ENCODE measurements around the gene AKAP8. TPM values are rescaled to one million over a fixed set of nuclear protein-coding genes. Genes with fewer than 3 reads are reported as not detected.
A peak's percentile ranks its signal among the peaks of the same experiment; 100 is the strongest.

The AKAP8 gene
- total and polyA plus RNA-seq, 9 of the 15 experiments (the other 6 are each of a cell fraction or from before 2014, with no cell fraction given), result 3.4 to 56.5 (median 15.0) TPM

- TF ChIP-seq RBFOX2 (IDR thresholded peaks at IDR 0.05; ENCODE audit: low read depth, low read length), result peak; percentile 50
Observed at GRCh38 chr19:15332311-15332996, 47.1 kb downstream of the AKAP8 start, which contains the start of gene BRD4 (continued).

- peak overlapping the region; percentile 94 for H3K27ac ChIP-seq (ENCODE audit: extremely low read depth, low read depth, low read length)
- no peaks in the 10 kb centered on the region for H3K9me3 ChIP-seq (replicated peaks; ENCODE audit: control insufficient read depth, insufficient read depth, low read depth, low read length)
- H3K4me2 ChIP-seq (ENCODE audit: insufficient read depth, low read length), result peak overlapping the region; percentile 92
- no peaks in the 10 kb centered on the region for H3K9me1 ChIP-seq (ENCODE audit: control insufficient read depth, insufficient read depth, low read length)
- intact Hi-C loops (cut with micrococcal nuclease), result no loop called here
- ChIA-PET CTCF (ENCODE audit: low intra/inter-chr PET ratio) (no interaction called here), POLR2A (no interaction called here)
- 0% methylated on average over 23 of the region's 122 CpGs for WGBS (ENCODE audit: insufficient coverage, low coverage, missing lambda C conversion rate)
- peaks cover 63% of the 10 kb centered on the region for H3K79me2 ChIP-seq (ENCODE audit: control insufficient read depth, insufficient read depth, low read length)
- in situ Hi-C loops (cut with MboI), result no loop called here
- peak overlapping the region; percentile 16; the same call in 1 of the 2 replicates for H2AFZ ChIP-seq (ENCODE audit: low read depth, low read length)
- H3K27me3 ChIP-seq (ENCODE audit: control insufficient read depth in 2 of 2, insufficient read depth in 2 of 2, low read length in 2 of 2), result no peaks in the 10 kb centered on the region
- no TSS peak for BruUV-seq (replicated peaks)
- H3K4me1 ChIP-seq (replicated peaks in 1 of 2; ENCODE audit: control insufficient read depth in 2 of 2, insufficient read depth in 2 of 2, low read length in 2 of 2), result peaks cover 34 to 35% of the 10 kb centered on the region in 2 experiments
- peak; percentile 74 to 88 (median 82) for DNase-seq (ENCODE audit: extremely low read depth in 1 of 4, low spot score in 3 of 4)
- peak overlapping the region; percentile 85 to 100 for H3K9ac ChIP-seq (ENCODE audit: insufficient read depth in 1 of 2, low read depth in 2 of 2, low read length in 2 of 2)
- no peak for FAIRE-seq
- peak; percentile 65 for ATAC-seq
- H3K36me3 ChIP-seq (ENCODE audit: control insufficient read depth, insufficient read depth, low read length), result peaks cover 7% of the 10 kb centered on the region; the same call in 2 of the 3 replicates
- peaks cover 45% of the 10 kb centered on the region for H4K20me1 ChIP-seq (replicated peaks; ENCODE audit: control insufficient read depth, insufficient read depth, low read length)
- H3K4me3 ChIP-seq, result peak overlapping the region; percentile 99
- no peak for TF ChIP-seq L3MBTL2 (IDR thresholded peaks at IDR 0.05)
- TF ChIP-seq HMGN3 (IDR thresholded peaks at IDR 0.05; ENCODE audit: borderline replicate concordance, extremely low read depth, insufficient read length, low read depth, low read length), result peak; percentile 2
- TF ChIP-seq FOXP4 (CRISPR knock-in tag; IDR thresholded peaks at IDR 0.05; ENCODE audit: borderline replicate concordance), result peak; percentile 60; the same call in 1 of the 2 replicates
- peak; percentile 36; the same call in 1 of the 2 replicates for TF ChIP-seq EP400 (IDR thresholded peaks at IDR 0.05)
- peak; percentile 54; the same call in 1 of the 2 replicates for TF ChIP-seq GABPB1 (CRISPR knock-in tag; IDR thresholded peaks at IDR 0.05)
- TF ChIP-seq CXXC5 (CRISPR knock-in tag; IDR thresholded peaks at IDR 0.05), result peak; percentile 74; the same call in 1 of the 2 replicates
- peak; percentile 55 for TF ChIP-seq TAF1 (IDR thresholded peaks at IDR 0.05; ENCODE audit: control insufficient read depth, extremely low read depth, insufficient read depth, low read length, severe bottlenecking)
- TF ChIP-seq MAZ (CRISPR knock-in tag; conservative IDR thresholded peaks at IDR 0.05 in 1 of 2, IDR thresholded peaks at IDR 0.05 in 1 of 2), result no peak
- TF ChIP-seq ATF3 (IDR thresholded peaks at IDR 0.05), result no peak
- no peak for TF ChIP-seq ATF3 (CRISPR knock-in tag; conservative IDR thresholded peaks at IDR 0.05)
- TF ChIP-seq RBBP5 (IDR thresholded peaks at IDR 0.05; ENCODE audit: borderline replicate concordance, insufficient read depth, low read length, poor library complexity, severe bottlenecking), result peak; percentile 66
Observed at GRCh38 chr19:15331419-15332310, 47.9 kb downstream of the AKAP8 start.
